Neural cell (in vitro differentiated cells): ENCODE measurements around the gene KRTAP20-3. TPM values are rescaled to one million over a fixed set of nuclear protein-coding genes. Genes with fewer than 3 reads are reported as not detected.

Experiments
- H2AFZ ChIP-seq: fragments of 200-600, 300-800 bp; sonication (generic), shearing (Covaris generic); 2 replicates; pipeline ENCODE4 v1.6.0; 2014; ENCODE audit warnings: low read depth, mild to moderate bottlenecking, antibody characterized with exemption, low read length, moderate library complexity
- H3F3A ChIP-seq: fragments of 200-600 bp; shearing (Covaris generic); 2 replicates; pipeline ENCODE4 v1.6.1; 2016; ENCODE audit warnings: mild to moderate bottlenecking, moderate library complexity, mixed read lengths, antibody characterized with exemption, low read length; ENCODE audit not compliant: insufficient read depth, poor library complexity, severe bottlenecking
- H3K27ac ChIP-seq: fragments of 200-600, 300-800 bp; sonication (generic), shearing (Covaris generic); 2 replicates; pipeline ENCODE4 v1.5.1; 2014; ENCODE audit warnings: mild to moderate bottlenecking, low read length, moderate library complexity
- H3K27me3 ChIP-seq: fragments of 300-800, 200-600 bp; sonication (generic), shearing (Covaris generic); 2 replicates; pipeline ENCODE4 v1.6.0; 2014; ENCODE audit warnings: mild to moderate bottlenecking, low read depth, low read length, moderate library complexity; ENCODE audit not compliant: insufficient read depth
- H3K36me3 ChIP-seq: fragments of 300-800, 200-600 bp; sonication (generic), shearing (Covaris generic); 2 replicates; pipeline ENCODE4 v1.5.1; 2014; ENCODE audit warnings: mild to moderate bottlenecking, antibody characterized with exemption, low read length, moderate library complexity; ENCODE audit not compliant: insufficient read depth
- H3K4me2 ChIP-seq: fragments of 300-800, 200-600 bp; sonication (generic), shearing (Covaris generic); 2 replicates; pipeline ENCODE4 v1.6.0; 2014; ENCODE audit warnings: mild to moderate bottlenecking, low read length
- H3K4me3 ChIP-seq: fragments of 300-800, 200-600 bp; sonication (generic), shearing (Covaris generic); 2 replicates; pipeline ENCODE4 v1.5.1; 2014; ENCODE audit warnings: mild to moderate bottlenecking, low read length, moderate library complexity
- H3K79me2 ChIP-seq: fragments of 200-600 bp; shearing (Covaris generic); replicated peaks from 2 replicates; pipeline ENCODE4 v1.6.0; 2014; ENCODE audit warnings: mild to moderate bottlenecking, low read length, moderate library complexity; ENCODE audit not compliant: insufficient read depth
- H3K9ac ChIP-seq: fragments of 300-800, 200-600 bp; sonication (generic), shearing (Covaris generic); 2 replicates; pipeline ENCODE4 v1.6.1; 2016; ENCODE audit warnings: mild to moderate bottlenecking, low read length, mixed read lengths
- H3K9me2 ChIP-seq: fragments of 200-600 bp; shearing (Covaris generic); 2 replicates; pipeline ENCODE4 v1.6.1; 2016; ENCODE audit warnings: mild to moderate bottlenecking, low read length, mixed read lengths; ENCODE audit not compliant: insufficient read depth
- H3K9me3 ChIP-seq: fragments of 200-600, 300-800 bp; sonication (generic), shearing (Covaris generic); 2 replicates; pipeline ENCODE4 v1.6.1; 2016; ENCODE audit warnings: mild to moderate bottlenecking, mixed run types, low read length, moderate library complexity, mixed read lengths
- H4K20me1 ChIP-seq: fragments of 200-600 bp; shearing (Covaris generic); 2 replicates; pipeline ENCODE4 v1.6.1; 2016; ENCODE audit warnings: mild to moderate bottlenecking, mixed run types; ENCODE audit not compliant: insufficient read depth
- CTCF ChIP-seq: fragments of 450-650 bp; IDR thresholded peaks from 2 replicates; pipeline ENCODE4 v1.5.1; 2014; ENCODE audit warnings: antibody characterized with exemption, mild to moderate bottlenecking, moderate library complexity; ENCODE audit not compliant: poor library complexity, severe bottlenecking
- EP300 ChIP-seq: fragments of 450-650 bp; conservative IDR thresholded peaks from 2 replicates; pipeline ENCODE4 v1.6.1; 2014; ENCODE audit warnings: antibody characterized with exemption, mild to moderate bottlenecking, moderate library complexity; ENCODE audit not compliant: poor library complexity, severe bottlenecking
- EZH2 ChIP-seq: fragments of 200-600, 300-800 bp; shearing (Covaris generic), sonication (generic); IDR thresholded peaks from 2 replicates; pipeline ENCODE4 v1.6.1; 2014; ENCODE audit warnings: antibody characterized with exemption, low read length, borderline replicate concordance, mild to moderate bottlenecking; ENCODE audit not compliant: insufficient read depth, poor library complexity, severe bottlenecking
- MXI1 ChIP-seq: fragments of 450-650 bp; conservative IDR thresholded peaks from 2 replicates; pipeline ENCODE4 v1.6.1; 2014; ENCODE audit warnings: antibody characterized with exemption, mild to moderate bottlenecking; ENCODE audit not compliant: poor library complexity, severe bottlenecking
- POLR2AphosphoS5 ChIP-seq: IDR thresholded peaks from 2 replicates; pipeline ENCODE4 v1.6.1; 2012
- RAD21 ChIP-seq: fragments of 450-650 bp; conservative IDR thresholded peaks from 2 replicates; pipeline ENCODE4 v1.6.1; 2014; ENCODE audit warnings: antibody characterized with exemption, mild to moderate bottlenecking, moderate library complexity
- REST ChIP-seq: IDR thresholded peaks from 2 replicates; pipeline ENCODE4 v1.6.1; 2012; ENCODE audit warnings: borderline replicate concordance
- SMC3 ChIP-seq: fragments of 450-650 bp; conservative IDR thresholded peaks from 2 replicates; pipeline ENCODE4 v1.6.1; 2014; ENCODE audit warnings: antibody characterized with exemption, mild to moderate bottlenecking, moderate library complexity; ENCODE audit not compliant: poor library complexity
- TAF1 ChIP-seq: IDR thresholded peaks from 2 replicates; pipeline ENCODE4 v1.6.1; 2012; ENCODE audit warnings: low read depth
- polyA plus RNA-seq: library from polyadenylated mRNA; depleted of rRNA; stranded (reverse); fragments of >200 nt; gene quantifications from 2 replicates; pipeline ENCODE4 v1.2.3, GENCODE V29; 2014
- small RNA-seq, 3 experiments: library from RNA; depleted of rRNA; stranded (forward); fragments of <200 nt; gene quantifications; one replicate each; pipeline ENCODE3, GENCODE V24; 2012

KRTAP20-3 gene
- polyA plus RNA-seq, 1 donor from 2014 or later, result not detected

- H3K27ac ChIP-seq, result no peak overlapping the region
- no peaks in the 10 kb centered on the region for H3K36me3 ChIP-seq
- no peak overlapping the region for H3K4me2 ChIP-seq
- H3K79me2 ChIP-seq, result no peaks in the 10 kb centered on the region
- H4K20me1 ChIP-seq, result no peaks in the 10 kb centered on the region
- no peaks in the 10 kb centered on the region for H3K27me3 ChIP-seq
- no peak overlapping the region for H3K4me3 ChIP-seq
- H3K9ac ChIP-seq, result no peak overlapping the region
- H3F3A ChIP-seq, result no peaks in the 10 kb centered on the region
- no peaks in the 10 kb centered on the region for H3K9me2 ChIP-seq
- no peaks in the 10 kb centered on the region for H3K9me3 ChIP-seq
- no peak overlapping the region for H2AFZ ChIP-seq
- TF ChIP-seq EZH2, result no peak
- no peak for TF ChIP-seq EP300
- no peak for TF ChIP-seq CTCF
- no peak for TF ChIP-seq SMC3
- TF ChIP-seq TAF1, result no peak
- TF ChIP-seq MXI1, result no peak
- TF ChIP-seq POLR2AphosphoS5, result no peak
- no peak for TF ChIP-seq RAD21
- TF ChIP-seq REST, result no peak
These were observed 47.2 kb downstream of the KRTAP20-3 start for GRCh38 chr21:30689822-30690221.

Small RNAs within 50 kb of the gene (small RNA-seq; reads per million reads assigned to genes)
- gene KRTAP20-1, result 0 reads per million in 3 experiments
- 0 reads per million in 3 experiments for gene KRTAP20-3
- gene KRTAP20-4, result 0 reads per million in 3 experiments
- 0 to 0.23 (median 0) reads per million in 3 experiments for gene KRTAP22-1

Other genes with a start within 250 kb of the KRTAP20-3 start
- not detected in 2 replicates for gene KRTAP13-1, start 246.8 kb upstream of the KRTAP20-3 start, polyA plus RNA-seq
- gene KRTAP13-3, start 216.9 kb upstream of the KRTAP20-3 start, polyA plus RNA-seq, result not detected in 2 replicates
- gene KRTAP13-4, start 212.6 kb upstream of the KRTAP20-3 start, polyA plus RNA-seq, result not detected in 2 replicates
- not detected in 2 replicates for gene KRTAP15-1, start 202.6 kb upstream of the KRTAP20-3 start, polyA plus RNA-seq
- gene KRTAP19-1, start 162.5 kb upstream of the KRTAP20-3 start, polyA plus RNA-seq, result not detected in 2 replicates
- not detected in 2 replicates for gene KRTAP19-2, start 155.4 kb upstream of the KRTAP20-3 start, polyA plus RNA-seq
- gene KRTAP19-3, start 150.9 kb upstream of the KRTAP20-3 start, polyA plus RNA-seq, result not detected in 2 replicates
- not detected in 2 replicates for gene KRTAP19-4, start 145.7 kb upstream of the KRTAP20-3 start, polyA plus RNA-seq
- gene KRTAP19-5, start 140.7 kb upstream of the KRTAP20-3 start, polyA plus RNA-seq, result not detected in 2 replicates
- not detected in 2 replicates for gene KRTAP19-6, start 101.0 kb upstream of the KRTAP20-3 start, polyA plus RNA-seq
- gene KRTAP19-7, start 81.5 kb upstream of the KRTAP20-3 start, polyA plus RNA-seq, result not detected in 2 replicates
- not detected in 2 replicates for gene KRTAP22-2, start 52.5 kb upstream of the KRTAP20-3 start, polyA plus RNA-seq
- gene KRTAP6-3, start 50.4 kb upstream of the KRTAP20-3 start, polyA plus RNA-seq, result not detected in 2 replicates
- gene KRTAP6-2, start 44.0 kb upstream of the KRTAP20-3 start, polyA plus RNA-seq, result not detected in 2 replicates
- not detected in 2 replicates for gene KRTAP22-1, start 41.8 kb upstream of the KRTAP20-3 start, polyA plus RNA-seq
- gene KRTAP6-1, start 28.9 kb upstream of the KRTAP20-3 start, polyA plus RNA-seq, result not detected in 2 replicates
- not detected in 2 replicates for gene KRTAP20-1, start 26.4 kb upstream of the KRTAP20-3 start, polyA plus RNA-seq
- gene KRTAP20-4, start 22.2 kb upstream of the KRTAP20-3 start, polyA plus RNA-seq, result not detected in 2 replicates
- not detected in 2 replicates for gene KRTAP20-2, start 7.7 kb upstream of the KRTAP20-3 start, polyA plus RNA-seq
- not detected in 2 replicates for gene KRTAP21-3, start 75.9 kb downstream of the KRTAP20-3 start, polyA plus RNA-seq
- gene KRTAP21-2, start 104.4 kb downstream of the KRTAP20-3 start, polyA plus RNA-seq, result not detected in 2 replicates
- gene KRTAP21-1, start 112.6 kb downstream of the KRTAP20-3 start, polyA plus RNA-seq, result not detected in 2 replicates
- gene KRTAP8-1, start 170.4 kb downstream of the KRTAP20-3 start, polyA plus RNA-seq, result not detected in 2 replicates
- not detected in 2 replicates for gene KRTAP7-1, start 186.9 kb downstream of the KRTAP20-3 start, polyA plus RNA-seq
- not detected in 2 replicates for gene KRTAP11-1, start 238.7 kb downstream of the KRTAP20-3 start, polyA plus RNA-seq